HepG2 (cell line): ENCODE results near the gene DEFB112. TPM values are rescaled to one million over a fixed set of nuclear protein-coding genes. Genes with fewer than 3 reads are reported as not detected.

Source experiments
- CERS6 ChIP-seq: sonication (generic); formaldehyde crosslinking; IDR thresholded peaks from 2 replicates; pipeline ENCODE4 v1.5.0; 2020; ENCODE audit warnings: missing genetic modification reagents
- FOXJ3 ChIP-seq: sonication (generic); formaldehyde crosslinking; IDR thresholded peaks from 2 replicates; pipeline ENCODE4 v1.4.0; 2020; ENCODE audit warnings: missing genetic modification reagents, mild to moderate bottlenecking, borderline replicate concordance
- HDAC1 ChIP-seq: sonication (generic); formaldehyde crosslinking; IDR thresholded peaks from 2 replicates; pipeline ENCODE4 v1.5.1; 2020; ENCODE audit warnings: mild to moderate bottlenecking, missing genetic modification reagents
- HHEX ChIP-seq: IDR thresholded peaks from 2 replicates; pipeline ENCODE4 v1.6.1; 2016; ENCODE audit warnings: control low read depth
- HOXA9 ChIP-seq: sonication (generic); formaldehyde crosslinking; IDR thresholded peaks from 2 replicates; pipeline ENCODE4 v1.8.1; 2022; ENCODE audit warnings: missing genetic modification reagents, mild to moderate bottlenecking, moderate library complexity, borderline replicate concordance
- KLF12 ChIP-seq: sonication (generic); formaldehyde crosslinking; IDR thresholded peaks from 2 replicates; pipeline ENCODE4 v1.4.0; 2020; ENCODE audit warnings: missing genetic modification reagents, borderline replicate concordance
- NR3C1 ChIP-seq: sonication (generic); formaldehyde crosslinking; IDR thresholded peaks from 2 replicates; pipeline ENCODE4 v1.4.0; 2020; ENCODE audit warnings: missing genetic modification reagents
- SUZ12 ChIP-seq: fragments of 150-350 bp; IDR thresholded peaks from 2 replicates; pipeline ENCODE4 v1.6.1; 2014; ENCODE audit warnings: low read depth, low read length
- TBX3 ChIP-seq: fragments of 450-650 bp; IDR thresholded peaks from 2 replicates; pipeline ENCODE4 v1.6.1; 2017; ENCODE audit warnings: antibody characterized with exemption, mild to moderate bottlenecking, inconsistent platforms, borderline replicate concordance
- TCF7 ChIP-seq: sonication (generic); IDR thresholded peaks from 2 replicates; pipeline ENCODE4 v1.6.1; 2016; ENCODE audit warnings: antibody characterized with exemption, low read depth
- TOE1 ChIP-seq: sonication (generic); formaldehyde crosslinking; IDR thresholded peaks from 2 replicates; pipeline ENCODE4 v1.4.0; 2020; ENCODE audit warnings: mild to moderate bottlenecking, missing genetic modification reagents
- ZBTB43 ChIP-seq: sonication (generic); formaldehyde crosslinking; conservative IDR thresholded peaks from 2 replicates; pipeline ENCODE4 v1.4.0; 2020; ENCODE audit warnings: missing genetic modification reagents
- ZFYVE20 ChIP-seq: sonication (generic); formaldehyde crosslinking; IDR thresholded peaks from 2 replicates; pipeline ENCODE4 v1.8.0; 2023; ENCODE audit warnings: low read depth, mild to moderate bottlenecking, moderate library complexity, missing genetic modification reagents, borderline replicate concordance
- ZNF556 ChIP-seq: sonication (generic); formaldehyde crosslinking; IDR thresholded peaks from 2 replicates; pipeline ENCODE4 v1.4.0; 2020; ENCODE audit warnings: mild to moderate bottlenecking, missing genetic modification reagents, borderline replicate concordance
- ZNF614 ChIP-seq: IDR thresholded peaks from 2 replicates; pipeline ENCODE4 v1.6.1; 2018; ENCODE audit warnings: missing biosample characterization, missing genetic modification reagents, inconsistent platforms, borderline replicate concordance
- ZNF615 ChIP-seq: sonication (generic); formaldehyde crosslinking; IDR thresholded peaks from 2 replicates; pipeline ENCODE4 v1.5.0; 2020; ENCODE audit warnings: mild to moderate bottlenecking, missing genetic modification reagents, borderline replicate concordance
- ZNF644 ChIP-seq: IDR thresholded peaks from 2 replicates; pipeline ENCODE4 v1.6.1; 2016; ENCODE audit warnings: low read depth
- ZNF773 ChIP-seq: sonication (generic); formaldehyde crosslinking; IDR thresholded peaks from 2 replicates; pipeline ENCODE4 v1.4.0; 2020; ENCODE audit warnings: missing genetic modification reagents, borderline replicate concordance
- polyA plus RNA-seq, 8 experiments: library from polyadenylated mRNA; depleted of rRNA in 3 of 8; stranded (reverse) in 7 of 8; unstranded in 1 of 8; fragments of >200 nt; fragmentation: Illumina TruSeq in 4 of 8; extraction: Trizol in 4 of 8; gene quantifications; 2 replicates each; pipeline versions ENCODE4 v1.2.1 to v1.2.3, GENCODE V29; 2011 to 2016; ENCODE audit warnings: low read depth in 4 of 8, missing spikeins in 1 of 8, mixed read lengths in 1 of 8; ENCODE audit not compliant: insufficient read depth in 1 of 8
- total RNA-seq, 5 experiments: library from RNA; depleted of rRNA; stranded (reverse); fragments of >200 nt; fragmentation: Illumina TruSeq; extraction: Trizol; gene quantifications; 2 replicates each; pipeline ENCODE4 v1.2.3, GENCODE V29; 2016; ENCODE audit warnings: low read depth in 1 of 5
- TF ChIP-seq, protein P1 (sequence below): sonication (generic); formaldehyde crosslinking; IDR thresholded peaks from 2 replicates; pipeline ENCODE4 v1.4.0; 2020; ENCODE audit warnings: mild to moderate bottlenecking, missing genetic modification reagents
- TF ChIP-seq, protein P2 (sequence below): sonication (generic); formaldehyde crosslinking; IDR thresholded peaks from 2 replicates; pipeline ENCODE4 v1.8.0; 2022; ENCODE audit warnings: mild to moderate bottlenecking, missing genetic modification reagents; ENCODE audit not compliant: insufficient replicate concordance

The DEFB112 gene
- total and polyA plus RNA-seq, 2 of the 13 experiments (the other 11 are each of a cell fraction or from before 2014, with no cell fraction given), result not detected

DNA sequence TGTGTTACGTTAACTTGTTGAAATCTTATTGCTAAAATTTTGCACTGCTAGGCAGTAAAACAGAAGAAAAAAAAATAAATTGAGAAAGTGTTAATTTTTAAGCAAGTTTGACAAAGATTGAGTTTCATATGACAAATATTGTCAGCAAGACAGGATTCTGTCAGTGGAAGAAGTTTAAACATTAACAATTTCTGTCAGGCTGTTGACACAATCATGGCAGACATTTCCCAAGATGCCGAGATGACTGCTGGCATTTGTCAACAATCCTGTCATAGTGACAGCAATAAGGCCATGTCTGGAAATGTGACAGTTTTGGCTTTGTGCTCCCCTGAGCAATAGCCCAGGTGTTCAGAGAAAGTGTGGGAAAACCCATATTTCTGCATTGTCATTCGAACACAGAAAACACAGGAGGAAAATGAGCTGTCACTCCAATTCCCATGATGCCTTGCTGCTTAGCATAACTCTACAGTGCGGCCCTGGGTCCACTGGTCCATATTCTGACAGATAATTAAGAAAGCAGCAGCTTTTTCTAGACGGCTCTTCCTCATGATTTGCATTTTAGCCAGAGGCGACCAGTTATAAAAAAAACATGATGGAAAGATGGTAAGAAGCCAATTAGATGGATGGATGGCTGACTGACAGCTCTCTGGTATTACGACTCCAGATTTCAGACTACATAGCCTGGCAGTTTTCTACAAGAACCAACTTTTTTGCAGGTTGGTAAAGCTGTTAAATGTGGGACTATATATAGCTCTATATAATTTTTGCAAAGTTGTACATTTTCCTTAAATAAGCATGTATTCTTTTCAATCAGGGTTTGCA is 43.6 kb upstream of the DEFB112 start (continued):
- TF ChIP-seq, protein P1, sequence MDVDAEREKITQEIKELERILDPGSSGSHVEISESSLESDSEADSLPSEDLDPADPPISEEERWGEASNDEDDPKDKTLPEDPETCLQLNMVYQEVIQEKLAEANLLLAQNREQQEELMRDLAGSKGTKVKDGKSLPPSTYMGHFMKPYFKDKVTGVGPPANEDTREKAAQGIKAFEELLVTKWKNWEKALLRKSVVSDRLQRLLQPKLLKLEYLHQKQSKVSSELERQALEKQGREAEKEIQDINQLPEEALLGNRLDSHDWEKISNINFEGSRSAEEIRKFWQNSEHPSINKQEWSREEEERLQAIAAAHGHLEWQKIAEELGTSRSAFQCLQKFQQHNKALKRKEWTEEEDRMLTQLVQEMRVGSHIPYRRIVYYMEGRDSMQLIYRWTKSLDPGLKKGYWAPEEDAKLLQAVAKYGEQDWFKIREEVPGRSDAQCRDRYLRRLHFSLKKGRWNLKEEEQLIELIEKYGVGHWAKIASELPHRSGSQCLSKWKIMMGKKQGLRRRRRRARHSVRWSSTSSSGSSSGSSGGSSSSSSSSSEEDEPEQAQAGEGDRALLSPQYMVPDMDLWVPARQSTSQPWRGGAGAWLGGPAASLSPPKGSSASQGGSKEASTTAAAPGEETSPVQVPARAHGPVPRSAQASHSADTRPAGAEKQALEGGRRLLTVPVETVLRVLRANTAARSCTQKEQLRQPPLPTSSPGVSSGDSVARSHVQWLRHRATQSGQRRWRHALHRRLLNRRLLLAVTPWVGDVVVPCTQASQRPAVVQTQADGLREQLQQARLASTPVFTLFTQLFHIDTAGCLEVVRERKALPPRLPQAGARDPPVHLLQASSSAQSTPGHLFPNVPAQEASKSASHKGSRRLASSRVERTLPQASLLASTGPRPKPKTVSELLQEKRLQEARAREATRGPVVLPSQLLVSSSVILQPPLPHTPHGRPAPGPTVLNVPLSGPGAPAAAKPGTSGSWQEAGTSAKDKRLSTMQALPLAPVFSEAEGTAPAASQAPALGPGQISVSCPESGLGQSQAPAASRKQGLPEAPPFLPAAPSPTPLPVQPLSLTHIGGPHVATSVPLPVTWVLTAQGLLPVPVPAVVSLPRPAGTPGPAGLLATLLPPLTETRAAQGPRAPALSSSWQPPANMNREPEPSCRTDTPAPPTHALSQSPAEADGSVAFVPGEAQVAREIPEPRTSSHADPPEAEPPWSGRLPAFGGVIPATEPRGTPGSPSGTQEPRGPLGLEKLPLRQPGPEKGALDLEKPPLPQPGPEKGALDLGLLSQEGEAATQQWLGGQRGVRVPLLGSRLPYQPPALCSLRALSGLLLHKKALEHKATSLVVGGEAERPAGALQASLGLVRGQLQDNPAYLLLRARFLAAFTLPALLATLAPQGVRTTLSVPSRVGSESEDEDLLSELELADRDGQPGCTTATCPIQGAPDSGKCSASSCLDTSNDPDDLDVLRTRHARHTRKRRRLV (CRISPR knock-in tag), result no peak; the same call in none of the 2 replicates
- TF ChIP-seq CERS6 (CRISPR knock-in tag) (no peak), TOE1 (CRISPR knock-in tag) (no peak), FOXJ3 (CRISPR knock-in tag) (peak; percentile 94), TBX3 (peak; percentile 83), HDAC1 (CRISPR knock-in tag) (peak; percentile 90), ZBTB43 (peak; percentile 26; the same call in 1 of the 2 replicates), KLF12 (CRISPR knock-in tag) (0 out of 2 replicates have a peak, but pooled peaks have one; percentile 54), HHEX (CRISPR knock-in tag) (peak; percentile 80), ZNF556 (CRISPR knock-in tag) (peak; percentile 76; the same call in 1 of the 2 replicates), ZFYVE20 (CRISPR knock-in tag) (no peak), ZNF614 (CRISPR knock-in tag) (peak; percentile 69; the same call in 1 of the 2 replicates), ZNF615 (CRISPR knock-in tag) (no peak), HOXA9 (CRISPR knock-in tag) (no peak), SUZ12 (no peak), ZNF644 (CRISPR knock-in tag) (peak; percentile 95), NR3C1 (CRISPR knock-in tag) (no peak), TCF7 (peak; percentile 56; the same call in 1 of the 2 replicates), ZNF773 (CRISPR knock-in tag) (no peak)
- TF ChIP-seq, protein P2, sequence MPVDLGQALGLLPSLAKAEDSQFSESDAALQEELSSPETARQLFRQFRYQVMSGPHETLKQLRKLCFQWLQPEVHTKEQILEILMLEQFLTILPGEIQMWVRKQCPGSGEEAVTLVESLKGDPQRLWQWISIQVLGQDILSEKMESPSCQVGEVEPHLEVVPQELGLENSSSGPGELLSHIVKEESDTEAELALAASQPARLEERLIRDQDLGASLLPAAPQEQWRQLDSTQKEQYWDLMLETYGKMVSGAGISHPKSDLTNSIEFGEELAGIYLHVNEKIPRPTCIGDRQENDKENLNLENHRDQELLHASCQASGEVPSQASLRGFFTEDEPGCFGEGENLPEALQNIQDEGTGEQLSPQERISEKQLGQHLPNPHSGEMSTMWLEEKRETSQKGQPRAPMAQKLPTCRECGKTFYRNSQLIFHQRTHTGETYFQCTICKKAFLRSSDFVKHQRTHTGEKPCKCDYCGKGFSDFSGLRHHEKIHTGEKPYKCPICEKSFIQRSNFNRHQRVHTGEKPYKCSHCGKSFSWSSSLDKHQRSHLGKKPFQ, result no peak
